Kidney (tissue), 14 donors: ENCODE results near the gene MOK. TPM values are rescaled to one million over a fixed set of nuclear protein-coding genes. Genes with fewer than 3 reads are reported as not detected.

Experiments
- DNase-seq, 5 donors: peaks; one replicate each; pipeline ENCODE4 v3.0.0-alpha.2; 2013 to 2020
- FAIRE-seq: peaks from 2 replicates; lab custom pipeline; 2012; peaks lifted over from hg19 to GRCh38; lab: Jason Lieb, UNC
- H3K27ac ChIP-seq, 2 donors: one replicate each; pipeline ENCODE4 v1.7.0; 2013; ENCODE audit warnings: low read depth in 2 of 2, low read length in 2 of 2, inconsistent platforms in 1 of 2
- H3K27me3 ChIP-seq: one replicate; pipeline ENCODE4 v1.7.1; 2013; ENCODE audit warnings: low read length, inconsistent platforms; ENCODE audit not compliant: control insufficient read depth, insufficient read depth
- H3K36me3 ChIP-seq, 3 donors: one replicate each; pipeline versions ENCODE4 v1.7.0 to v1.7.1; 2013; ENCODE audit warnings: low read length in 3 of 3, control low read depth in 1 of 3, inconsistent platforms in 1 of 3; ENCODE audit not compliant: insufficient read depth in 3 of 3, control insufficient read depth in 2 of 3
- H3K4me1 ChIP-seq, 3 donors: one replicate each; pipeline versions ENCODE4 v1.7.0 to v1.7.1; 2013; ENCODE audit warnings: low read length in 3 of 3, inconsistent platforms in 1 of 3, low read depth in 1 of 3; ENCODE audit not compliant: control insufficient read depth in 2 of 3, insufficient read depth in 2 of 3
- H3K4me3 ChIP-seq, 3 donors: one replicate each; pipeline versions ENCODE4 v1.7.0 to v1.8.1; 2013; ENCODE audit warnings: low read length in 3 of 3, control low read depth in 1 of 3, inconsistent platforms in 1 of 3
- H3K9ac ChIP-seq, 3 donors: one replicate each; pipeline versions ENCODE4 v1.7.0 to v1.7.1; 2013; ENCODE audit warnings: low read length in 3 of 3, control low read depth in 1 of 3, inconsistent platforms in 1 of 3
- H3K9me3 ChIP-seq, 3 donors: one replicate each; pipeline versions ENCODE4 v1.7.0 to v1.7.1; 2013; ENCODE audit warnings: low read length in 3 of 3, control low read depth in 1 of 3, inconsistent platforms in 1 of 3; ENCODE audit not compliant: control insufficient read depth in 2 of 3, insufficient read depth in 1 of 3
- CTCF ChIP-seq: IDR thresholded peaks from 3 replicates; pipeline ENCODE4 v1.5.1; 2012; ENCODE audit warnings: mild to moderate bottlenecking, moderate library complexity, borderline replicate concordance; ENCODE audit not compliant: insufficient read depth; ENCODE audit errors: extremely low read depth
- intact Hi-C: fragments of 100-400 bp; cut with DNase I; formaldehyde crosslinking; loops from one replicate; pipeline ENCODE4 v1.11.1; 2022
- polyA plus RNA-seq: library from polyadenylated mRNA; stranded (reverse); fragments of 350-450 nt; fragmentation: Illumina TruSeq; extraction: RNeasy Lipid Tissue Mini Kit (QIAGEN cat#74804); gene quantifications from one replicate; pipeline ENCODE4 v1.2.3, GENCODE V29; 2014; ENCODE audit warnings: low read depth, low replicate concordance; ENCODE audit not compliant: insufficient read depth
- total RNA-seq: library from RNA; stranded (reverse); fragmentation: NEBNext Ultra II Directional; extraction: Animal tissue kit (Norgen Biotek cat#: 25700); gene quantifications from one replicate; pipeline ENCODE4 v1.2.1, GENCODE V29; 2021
- donor health status: control.
- donor health status: control.
- donor health status: control.
- donor health status: control.
- donor health status: control.
- donor health status: DM: yes; HTN: yes; CAD: no.
- donor health status: Normal renal cell carcinoma (clear cell type).

The MOK gene
- total and polyA plus RNA-seq, 2 donors from 2014 or later: 20.4 to 32.7 TPM

DNA sequence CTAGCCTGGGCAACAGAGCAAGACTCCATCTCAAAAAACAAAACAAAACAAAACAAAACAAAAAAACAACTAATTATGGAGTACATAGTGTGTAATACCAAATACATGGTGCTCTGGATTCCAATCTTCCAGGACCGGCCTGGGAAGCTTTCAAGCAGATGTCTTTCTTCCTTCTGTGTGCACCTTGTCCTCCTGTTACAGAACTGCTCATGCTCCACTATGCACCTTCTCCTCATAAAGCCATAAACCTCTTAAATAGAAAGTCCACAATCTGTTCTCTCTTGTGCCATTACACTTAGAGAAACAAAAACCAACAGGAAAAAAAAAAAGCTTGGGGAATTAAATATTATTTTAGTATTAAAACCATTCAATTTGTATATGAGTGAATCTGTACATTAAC, 12.5 kb downstream of the MOK start:
- intact Hi-C loops: no loop called here
- Histone ChIP-seq H3K27me3 (no peaks in the 10 kb centered on the region), H3K36me3 (no peaks in the 10 kb centered on the region), H3K9me3 (no peaks in the 10 kb centered on the region), H3K27ac (no peak overlapping the region), H3K9ac (no peak overlapping the region), H3K4me1 (no peaks in the 10 kb centered on the region), H3K4me3 (no peak overlapping the region)
- FAIRE-seq (no peak), DNase-seq (no peak)
- no peak for TF ChIP-seq CTCF

GRCh38 chr14:102288139-102288538, 16.8 kb downstream of the MOK start:
- FAIRE-seq (no peak), DNase-seq (no peak)
- H3K27me3 ChIP-seq: no peaks in the 10 kb centered on the region
- H3K36me3 ChIP-seq: no peaks in the 10 kb centered on the region
- H3K4me3 ChIP-seq: no peak overlapping the region
- H3K9ac ChIP-seq: no peak overlapping the region
- intact Hi-C loops: no loop called here
- H3K27ac ChIP-seq: no peak overlapping the region
- H3K9me3 ChIP-seq: no peaks in the 10 kb centered on the region
- H3K4me1 ChIP-seq: no peaks in the 10 kb centered on the region
- TF ChIP-seq CTCF: no peak

DNA sequence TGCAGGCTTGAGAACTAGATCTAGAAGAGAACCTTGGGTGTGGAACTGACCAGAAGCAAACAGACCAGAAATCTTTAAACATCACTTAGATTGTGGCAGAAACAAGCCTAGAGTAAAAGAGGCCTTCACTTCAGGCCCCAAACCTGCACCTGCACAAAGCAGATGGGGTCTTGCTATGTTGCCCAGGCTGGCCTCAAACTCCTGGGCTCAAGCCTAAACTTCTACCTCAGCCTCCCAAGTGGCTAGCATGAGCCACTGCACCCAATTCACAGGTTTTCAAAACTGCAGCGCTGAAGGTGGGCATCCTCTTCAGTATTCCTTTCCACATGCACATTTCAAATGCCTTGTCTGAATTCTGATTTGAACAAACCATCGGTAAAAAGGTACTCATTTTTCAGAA, 19.9 kb downstream of the MOK start:
- no peak overlapping the region for H3K9ac ChIP-seq
- H3K36me3 ChIP-seq: peaks cover 0 to 7% (median 0%) of the 10 kb centered on the region in 3 donors
- FAIRE-seq: no peak
- intact Hi-C loops: no loop called here
- no peaks in the 10 kb centered on the region for H3K9me3 ChIP-seq
- no peak for TF ChIP-seq CTCF
- no peaks in the 10 kb centered on the region for H3K27me3 ChIP-seq
- no peaks in the 10 kb centered on the region for H3K4me1 ChIP-seq
- DNase-seq: no peak
- no peak overlapping the region for H3K27ac ChIP-seq
- H3K4me3 ChIP-seq: no peak overlapping the region

DNA sequence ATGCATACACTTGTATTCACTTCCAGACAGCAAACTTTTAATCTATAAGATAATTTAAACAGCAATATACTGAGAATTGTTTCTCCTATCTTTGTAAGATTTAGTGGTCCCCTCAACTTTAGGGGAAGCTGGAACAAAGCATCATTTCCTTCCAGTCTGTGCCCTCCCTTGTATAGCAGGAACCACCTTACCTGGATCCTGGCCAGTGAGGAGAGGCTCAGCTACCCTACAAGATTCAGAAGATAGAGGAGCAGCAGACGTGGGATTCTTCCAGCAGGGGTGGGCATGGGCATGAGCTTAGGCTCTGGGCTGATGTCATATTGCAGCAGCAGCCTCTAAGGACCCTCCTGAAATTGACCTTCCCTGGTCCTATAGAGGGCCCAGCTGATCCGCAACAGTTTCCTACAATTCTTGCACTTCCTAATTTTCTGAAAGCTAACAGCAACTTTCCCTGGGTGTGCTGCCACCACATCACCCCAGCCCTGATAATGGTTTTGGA, 21.3 kb downstream of the MOK start:
- Histone ChIP-seq H3K4me1 (no peaks in the 10 kb centered on the region), H3K4me3 (no peak overlapping the region), H3K27me3 (no peaks in the 10 kb centered on the region), H3K36me3 (peaks cover 3 to 7% (median 5%) of the 10 kb centered on the region in 3 donors), H3K9ac (no peak overlapping the region), H3K9me3 (no peaks in the 10 kb centered on the region), H3K27ac (no peak overlapping the region)
- no peak for DNase-seq
- TF ChIP-seq CTCF: no peak
- intact Hi-C loops: no loop called here
- FAIRE-seq: no peak
